ENCODE measurements around the gene PGC.

Gene PGC

DNA sequence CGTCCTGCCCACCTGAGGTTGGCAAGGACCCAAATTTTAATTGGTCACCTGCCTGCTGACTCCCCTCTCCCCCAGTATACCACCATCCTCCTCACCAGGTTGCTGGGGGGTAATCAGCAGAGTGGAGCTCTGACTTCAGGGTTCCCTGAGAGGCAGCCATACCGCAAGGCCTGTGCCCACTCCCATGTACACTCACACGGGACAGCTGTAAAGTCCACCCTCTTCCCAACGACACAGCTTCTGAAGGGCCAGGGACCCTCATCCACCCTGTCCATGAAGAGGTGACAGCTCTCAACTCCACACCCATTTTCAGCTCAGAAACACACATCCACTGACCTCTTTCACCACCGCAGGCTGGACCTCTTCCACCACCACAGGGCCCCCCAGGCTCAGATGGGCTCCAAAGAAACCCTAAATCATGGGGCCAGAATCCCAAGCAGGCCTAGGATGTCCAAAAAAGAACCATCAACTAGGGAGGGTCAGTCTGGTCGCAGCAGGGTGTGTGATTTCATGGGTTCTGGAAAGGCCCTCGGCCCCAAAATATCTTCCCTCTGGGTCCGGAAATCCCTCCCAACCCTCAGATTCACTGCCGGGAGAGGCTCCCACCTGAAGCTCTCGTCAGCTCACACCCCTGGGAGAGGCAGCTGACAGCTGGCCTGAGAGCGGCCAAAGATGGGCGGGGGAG, 41.7 kb downstream of the PGC start:
- H3K79me2 ChIP-seq (ENCODE audit: insufficient read depth, low read length) = no peaks in the 10 kb centered on the region
- ATAC-seq (ENCODE audit: insufficient read depth, low read depth) = no peak
- H2AFZ ChIP-seq (ENCODE audit: low read depth, low read length) = no peak overlapping the region
- no peaks in the 10 kb centered on the region for H4K20me1 ChIP-seq (ENCODE audit: insufficient read depth, low read length)
- no peak overlapping the region for H3K4me3 ChIP-seq (ENCODE audit: low read depth in 1 of 2, low read length in 2 of 2)
- H3K9me3 ChIP-seq (ENCODE audit: insufficient read depth, low read length, severe bottlenecking) = no peaks in the 10 kb centered on the region
- peaks cover 25% of the 10 kb centered on the region for H3K4me1 ChIP-seq (ENCODE audit: insufficient read depth, low read length)
- no peak overlapping the region for H3K27ac ChIP-seq (ENCODE audit: low read length)
- no peak for TF ChIP-seq EZH2 (IDR thresholded peaks at IDR 0.05; ENCODE audit: borderline replicate concordance, low read depth, low read length, severe bottlenecking)
- TF ChIP-seq, protein P1, sequence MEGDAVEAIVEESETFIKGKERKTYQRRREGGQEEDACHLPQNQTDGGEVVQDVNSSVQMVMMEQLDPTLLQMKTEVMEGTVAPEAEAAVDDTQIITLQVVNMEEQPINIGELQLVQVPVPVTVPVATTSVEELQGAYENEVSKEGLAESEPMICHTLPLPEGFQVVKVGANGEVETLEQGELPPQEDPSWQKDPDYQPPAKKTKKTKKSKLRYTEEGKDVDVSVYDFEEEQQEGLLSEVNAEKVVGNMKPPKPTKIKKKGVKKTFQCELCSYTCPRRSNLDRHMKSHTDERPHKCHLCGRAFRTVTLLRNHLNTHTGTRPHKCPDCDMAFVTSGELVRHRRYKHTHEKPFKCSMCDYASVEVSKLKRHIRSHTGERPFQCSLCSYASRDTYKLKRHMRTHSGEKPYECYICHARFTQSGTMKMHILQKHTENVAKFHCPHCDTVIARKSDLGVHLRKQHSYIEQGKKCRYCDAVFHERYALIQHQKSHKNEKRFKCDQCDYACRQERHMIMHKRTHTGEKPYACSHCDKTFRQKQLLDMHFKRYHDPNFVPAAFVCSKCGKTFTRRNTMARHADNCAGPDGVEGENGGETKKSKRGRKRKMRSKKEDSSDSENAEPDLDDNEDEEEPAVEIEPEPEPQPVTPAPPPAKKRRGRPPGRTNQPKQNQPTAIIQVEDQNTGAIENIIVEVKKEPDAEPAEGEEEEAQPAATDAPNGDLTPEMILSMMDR (IDR thresholded peaks at IDR 0.05; ENCODE audit: borderline replicate concordance, extremely low read depth, low read length, poor library complexity, severe bottlenecking) = no peak
- DNase-seq = no peak
- H3K9ac ChIP-seq (ENCODE audit: low read depth, low read length) = no peak overlapping the region
- no peaks in the 10 kb centered on the region for H3K36me3 ChIP-seq (ENCODE audit: insufficient read depth, low read length)
- no peak overlapping the region for H3K4me2 ChIP-seq (ENCODE audit: insufficient read depth, low read length)
- H3K27me3 ChIP-seq (ENCODE audit: insufficient read depth, low read length, poor library complexity) = no peaks in the 10 kb centered on the region

DNA sequence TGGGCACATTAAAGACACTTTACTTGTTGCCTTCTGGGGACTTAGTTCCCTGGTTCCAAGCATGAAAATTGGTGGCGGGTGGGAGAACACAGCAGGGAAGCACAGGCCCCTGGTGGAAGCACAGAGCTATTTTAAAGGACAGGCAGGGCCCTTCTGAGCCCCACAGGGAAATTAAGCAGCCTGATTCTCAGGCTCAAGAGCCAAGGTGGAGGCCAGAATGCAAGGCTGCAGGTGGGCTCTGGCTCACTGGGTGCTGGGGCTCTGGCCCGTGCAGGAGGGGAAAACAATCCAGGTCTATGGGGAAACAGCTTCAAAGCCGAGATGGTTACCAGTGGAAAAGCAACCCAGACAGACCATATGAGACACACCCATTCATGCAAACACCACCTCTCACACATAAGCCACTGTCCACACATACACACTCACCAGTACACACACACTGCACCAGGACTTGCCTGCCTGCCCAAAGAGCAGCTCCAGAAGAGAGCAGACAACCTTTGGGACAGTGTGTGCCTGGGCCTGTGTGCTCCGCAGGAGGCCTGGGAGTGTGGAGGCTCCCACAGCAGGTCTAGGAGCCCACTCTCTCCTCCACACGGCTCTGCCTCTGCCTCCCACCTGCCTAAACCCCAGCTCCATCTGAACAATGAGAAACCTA, 42.4 kb downstream of the PGC start:
- no peak overlapping the region for H3K4me2 ChIP-seq (ENCODE audit: insufficient read depth, low read length)
- TF ChIP-seq, protein P1 (IDR thresholded peaks at IDR 0.05; ENCODE audit: borderline replicate concordance, extremely low read depth, low read length, poor library complexity, severe bottlenecking) = no peak
- TF ChIP-seq EZH2 (IDR thresholded peaks at IDR 0.05; ENCODE audit: borderline replicate concordance, low read depth, low read length, severe bottlenecking) = no peak
- no peak overlapping the region for H2AFZ ChIP-seq (ENCODE audit: low read depth, low read length)
- no peaks in the 10 kb centered on the region for H3K27me3 ChIP-seq (ENCODE audit: insufficient read depth, low read length, poor library complexity)
- H3K36me3 ChIP-seq (ENCODE audit: insufficient read depth, low read length) = no peaks in the 10 kb centered on the region
- no peak for DNase-seq
- H3K9me3 ChIP-seq (ENCODE audit: insufficient read depth, low read length, severe bottlenecking) = no peaks in the 10 kb centered on the region
- ATAC-seq (ENCODE audit: insufficient read depth, low read depth) = no peak
- H3K4me3 ChIP-seq (ENCODE audit: low read depth in 1 of 2, low read length in 2 of 2) = no peak overlapping the region
- H4K20me1 ChIP-seq (ENCODE audit: insufficient read depth, low read length) = no peaks in the 10 kb centered on the region
- H3K4me1 ChIP-seq (ENCODE audit: insufficient read depth, low read length) = peaks cover 25% of the 10 kb centered on the region
- H3K27ac ChIP-seq (ENCODE audit: low read length) = no peak overlapping the region
- no peak overlapping the region for H3K9ac ChIP-seq (ENCODE audit: low read depth, low read length)
- H3K79me2 ChIP-seq (ENCODE audit: insufficient read depth, low read length) = no peaks in the 10 kb centered on the region

DNA sequence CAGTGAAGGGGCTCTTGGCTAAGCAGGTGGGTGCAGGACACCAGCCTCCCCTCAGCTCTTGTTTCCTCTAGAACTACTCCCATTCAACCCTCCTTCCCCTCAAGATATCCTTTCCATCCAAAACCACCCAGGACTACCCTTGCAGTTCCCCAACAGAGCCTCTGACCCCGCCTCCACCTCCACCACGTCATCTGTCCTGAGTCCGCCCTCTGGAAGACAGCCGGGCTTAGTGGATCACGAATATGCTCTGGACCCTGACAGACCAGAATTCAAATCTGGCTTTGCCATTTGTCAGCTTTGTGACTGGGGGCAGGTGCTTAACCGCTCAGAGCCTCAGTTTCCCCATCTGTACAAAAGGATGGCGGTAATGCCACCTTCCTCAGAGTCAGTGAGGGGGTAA, 43.2 kb downstream of the PGC start:
- DNase-seq (no peak), ATAC-seq (ENCODE audit: insufficient read depth, low read depth) (no peak)
- Histone ChIP-seq H3K4me2 (ENCODE audit: insufficient read depth, low read length) (no peak overlapping the region), H3K9me3 (ENCODE audit: insufficient read depth, low read length, severe bottlenecking) (no peaks in the 10 kb centered on the region), H3K9ac (ENCODE audit: low read depth, low read length) (no peak overlapping the region), H3K27me3 (ENCODE audit: insufficient read depth, low read length, poor library complexity) (no peaks in the 10 kb centered on the region), H3K27ac (ENCODE audit: low read length) (no peak overlapping the region), H3K36me3 (ENCODE audit: insufficient read depth, low read length) (no peaks in the 10 kb centered on the region), H3K4me3 (ENCODE audit: low read depth in 1 of 2, low read length in 2 of 2) (no peak overlapping the region), H2AFZ (ENCODE audit: low read depth, low read length) (no peak overlapping the region), H3K4me1 (ENCODE audit: insufficient read depth, low read length) (peaks cover 25% of the 10 kb centered on the region), H4K20me1 (ENCODE audit: insufficient read depth, low read length) (no peaks in the 10 kb centered on the region; the same call in 1 of the 2 replicates), H3K79me2 (ENCODE audit: insufficient read depth, low read length) (no peaks in the 10 kb centered on the region)
- TF ChIP-seq EZH2 (IDR thresholded peaks at IDR 0.05; ENCODE audit: borderline replicate concordance, low read depth, low read length, severe bottlenecking) = no peak
- TF ChIP-seq, protein P1 (IDR thresholded peaks at IDR 0.05; ENCODE audit: borderline replicate concordance, extremely low read depth, low read length, poor library complexity, severe bottlenecking) = no peak
